Lung (tissue), 12 donors: ENCODE results near the gene PIK3AP1. TPM values are rescaled to one million over a fixed set of nuclear protein-coding genes. Genes with fewer than 3 reads are reported as not detected.

Source experiments
- ATAC-seq: fragments of 200-7000 bp; cut with Tn5 transposase; one replicate; pipeline ENCODE4 v1.9.1; 2020; ENCODE audit warnings: moderate number of reproducible peaks; ENCODE audit not compliant: insufficient read depth, low FRiP score
- DNase-seq, 3 donors: peaks; one replicate each; pipeline ENCODE4 v3.0.0-alpha.2; 2013 to 2017
- H3K27ac ChIP-seq, 2 donors: one replicate each; pipeline ENCODE4 v1.5.1; 2013; ENCODE audit warnings: mild to moderate bottlenecking in 2 of 2, moderate library complexity in 2 of 2, control low read depth in 1 of 2, inconsistent platforms in 1 of 2, low read depth in 1 of 2, low read length in 1 of 2
- H3K27me3 ChIP-seq, 3 donors: one replicate each; pipeline ENCODE4 v1.5.1; 2013; ENCODE audit warnings: low read length in 2 of 3; ENCODE audit not compliant: control insufficient read depth in 3 of 3, insufficient read depth in 3 of 3
- H3K36me3 ChIP-seq, 4 donors: one replicate each; pipeline ENCODE4 v1.5.1; 2013; ENCODE audit warnings: low read length in 4 of 4, mild to moderate bottlenecking in 1 of 4, moderate library complexity in 1 of 4; ENCODE audit not compliant: control insufficient read depth in 4 of 4, insufficient read depth in 4 of 4
- H3K4me1 ChIP-seq, 5 donors: one replicate each; pipeline ENCODE4 v1.5.1; 2013; ENCODE audit warnings: low read length in 5 of 5, mild to moderate bottlenecking in 2 of 5, moderate library complexity in 1 of 5; ENCODE audit not compliant: control insufficient read depth in 5 of 5, insufficient read depth in 5 of 5
- H3K4me3 ChIP-seq: one replicate; pipeline ENCODE4 v1.5.1; 2013; ENCODE audit warnings: mild to moderate bottlenecking, control low read depth, moderate library complexity
- H3K9ac ChIP-seq, 2 donors: one replicate each; pipeline ENCODE4 v1.5.1; 2013; ENCODE audit warnings: low read length in 2 of 2, control low read depth in 1 of 2; ENCODE audit not compliant: insufficient read depth in 1 of 2
- H3K9me3 ChIP-seq, 4 donors: one replicate each; pipeline ENCODE4 v1.5.1; 2013; ENCODE audit warnings: low read length in 3 of 4, mild to moderate bottlenecking in 1 of 4, moderate library complexity in 1 of 4; ENCODE audit not compliant: control insufficient read depth in 4 of 4, insufficient read depth in 3 of 4
- CTCF ChIP-seq: IDR thresholded peaks from 2 replicates; pipeline ENCODE4 v1.5.1; 2012; ENCODE audit warnings: mild to moderate bottlenecking; ENCODE audit errors: control extremely low read depth, extremely low read depth
- WGBS, 2 donors: extraction: QIAGEN DNeasy Blood & Tissue Kit; methylation state at CpG; one replicate each; pipeline ENCODE4 v1.1.7; 2013; 5-methylcytosine and 5-hydroxymethylcytosine counted together
- polyA plus RNA-seq, 2 donors: library from polyadenylated mRNA; stranded (reverse); fragments of 200-250 nt; gene quantifications; one replicate each; pipeline ENCODE4 v1.2.1, GENCODE V29; 2013
- total RNA-seq, 2 donors: library from RNA; depleted of rRNA in 1 of 2; stranded (reverse); fragments of >200 nt in 1 of 2; gene quantifications; one replicate each; pipeline ENCODE4 v1.2.1, GENCODE V29; 2014 to 2021
- donor health status: control.
- donor health status: control.
- donor health status: Bipolar disorder and iron deficiency.
- donor health status: healthy.
- donor health status: DM: yes; HTN: yes; CAD: no.

The PIK3AP1 gene
- total and polyA plus RNA-seq, 4 donors = 7.3 to 120 (median 30.4) TPM

DNA sequence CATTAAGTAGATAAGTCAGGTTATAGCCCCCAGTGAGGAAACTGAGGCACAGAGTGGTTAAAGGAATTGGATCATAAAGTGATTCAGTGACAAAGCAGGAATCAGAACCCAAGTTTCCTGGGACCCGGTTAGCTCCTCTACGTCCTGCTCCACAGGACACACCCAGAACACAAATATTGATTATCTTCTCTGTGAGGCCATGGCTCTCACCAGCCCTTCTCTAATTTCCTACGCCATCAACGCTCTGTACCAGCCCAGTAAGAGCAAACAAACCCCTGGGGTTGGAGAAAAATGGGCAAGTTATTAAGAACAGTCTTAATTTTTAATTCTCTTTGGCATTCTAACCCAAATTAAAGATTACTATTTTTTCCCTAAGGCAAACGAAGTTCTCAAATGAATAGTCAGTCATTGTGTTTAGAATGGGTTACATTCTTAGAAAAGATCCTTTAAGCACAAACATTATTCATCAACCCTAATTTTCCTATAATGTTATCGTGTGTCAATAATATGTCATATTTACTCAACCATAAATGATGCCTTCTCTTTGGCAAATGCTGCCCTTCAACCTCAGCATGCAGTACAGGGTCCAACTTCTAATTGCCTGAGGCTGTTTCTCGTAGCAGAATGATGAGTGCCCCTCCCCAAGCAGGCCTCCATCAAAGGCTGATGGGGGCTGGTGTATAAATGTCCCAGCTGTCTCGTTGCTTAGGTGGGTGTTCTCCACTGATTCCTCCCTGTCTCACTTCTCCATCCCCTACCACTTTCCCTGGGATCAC, 108.1 kb downstream of the PIK3AP1 start:
- peaks cover 0 to 6% (median 0%) of the 10 kb centered on the region in 5 donors for H3K4me1 ChIP-seq
- no peak overlapping the region for H3K9ac ChIP-seq
- no peak overlapping the region for H3K4me3 ChIP-seq
- DNase-seq (no peak), ATAC-seq (no peak)
- H3K27ac ChIP-seq = no peak overlapping the region
- peaks cover 0 to 6% (median 0%) of the 10 kb centered on the region in 4 donors for H3K36me3 ChIP-seq
- no peak for TF ChIP-seq CTCF
- H3K9me3 ChIP-seq = peaks cover 0 to 3% (median 0%) of the 10 kb centered on the region in 4 donors
- H3K27me3 ChIP-seq = no peaks in the 10 kb centered on the region
- 78 to 92% methylated on average over 8 of the region's 8 CpGs for WGBS, 2 donors

DNA sequence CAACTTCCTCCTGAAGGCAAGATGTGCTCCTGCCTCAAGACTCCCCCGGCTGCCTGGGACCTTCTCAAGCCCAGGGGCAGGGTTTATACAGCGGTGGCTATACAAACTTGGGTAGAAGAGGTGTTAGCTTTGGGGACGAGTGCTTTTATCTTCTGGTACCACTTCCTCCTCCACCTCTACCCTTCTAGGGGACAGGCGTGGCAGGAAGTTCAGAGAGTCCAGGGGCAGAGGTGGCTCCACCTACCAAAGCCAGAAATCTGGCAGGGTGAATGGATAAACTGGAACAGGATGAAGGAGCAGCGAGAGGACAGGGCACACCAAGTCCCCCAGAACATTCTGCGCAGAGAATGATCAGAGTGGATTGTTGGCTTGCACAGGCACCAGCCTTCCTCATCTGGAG, 109.5 kb downstream of the PIK3AP1 start:
- no peak overlapping the region for H3K4me3 ChIP-seq
- WGBS, 2 donors = 64 to 75% methylated on average over 6 of the region's 6 CpGs
- no peak overlapping the region for H3K9ac ChIP-seq
- no peaks in the 10 kb centered on the region for H3K27me3 ChIP-seq
- H3K9me3 ChIP-seq = peaks cover 0 to 3% (median 0%) of the 10 kb centered on the region in 4 donors
- no peak for TF ChIP-seq CTCF
- DNase-seq = no peak
- H3K27ac ChIP-seq = no peak overlapping the region
- peaks cover 0 to 6% (median 0%) of the 10 kb centered on the region in 5 donors for H3K4me1 ChIP-seq
- no peak for ATAC-seq
- H3K36me3 ChIP-seq = peaks cover 0 to 6% (median 0%) of the 10 kb centered on the region in 4 donors

GRCh38 chr10:96609510-96609909, 110.8 kb downstream of the PIK3AP1 start:
- no peak for TF ChIP-seq CTCF
- H3K4me3 ChIP-seq = no peak overlapping the region
- peaks cover 0 to 6% (median 0%) of the 10 kb centered on the region in 5 donors for H3K4me1 ChIP-seq
- 77 to 88% methylated on average over 7 of the region's 7 CpGs for WGBS, 2 donors
- DNase-seq (no peak), ATAC-seq (no peak)
- H3K27me3 ChIP-seq = no peaks in the 10 kb centered on the region
- H3K27ac ChIP-seq = no peak overlapping the region
- peaks cover 0 to 6% (median 0%) of the 10 kb centered on the region in 4 donors for H3K36me3 ChIP-seq
- peaks cover 0 to 3% (median 0%) of the 10 kb centered on the region in 4 donors for H3K9me3 ChIP-seq
- no peak overlapping the region for H3K9ac ChIP-seq
